ENCODE data around the gene COPS8. TPM values are rescaled to one million over a fixed set of nuclear protein-coding genes. Genes with fewer than 3 reads are reported as not detected.

COPS8 gene
- total RNA-seq, 1 donor from 2014 or later: 116 TPM

- no peak for DNase-seq (ENCODE audit: extremely low read depth, low read depth, low spot score)
Observed at GRCh38 chr2:237129625-237130263, 44.1 kb downstream of the COPS8 start.

- no peak for DNase-seq (ENCODE audit: extremely low read depth, low read depth, low spot score)
Observed at GRCh38 chr2:237130562-237131421, 45.1 kb downstream of the COPS8 start.

- no peak for DNase-seq (ENCODE audit: extremely low read depth, low read depth, low spot score)
Observed at GRCh38 chr2:237131749-237132533, 46.3 kb downstream of the COPS8 start.

- DNase-seq (ENCODE audit: extremely low read depth, low read depth, low spot score): no peak
Observed at GRCh38 chr2:237132799-237133198, 47.1 kb downstream of the COPS8 start.

- no peak for DNase-seq (ENCODE audit: extremely low read depth, low read depth, low spot score)
Observed at GRCh38 chr2:237134321-237135230, 48.9 kb downstream of the COPS8 start.

- DNase-seq (ENCODE audit: extremely low read depth, low read depth, low spot score): no peak
Observed at GRCh38 chr2:237136824-237137223, 51.1 kb downstream of the COPS8 start.

- DNase-seq (ENCODE audit: extremely low read depth, low read depth, low spot score): no peak
Observed at GRCh38 chr2:237137626-237138323, 52.1 kb downstream of the COPS8 start.

GRCh38 chr2:237139123-237139675 is 53.5 kb downstream of the COPS8 start:
- no peak for DNase-seq (ENCODE audit: extremely low read depth, low read depth, low spot score)

GRCh38 chr2:237140689-237141285 is 55.1 kb downstream of the COPS8 start:
- no peak for DNase-seq (ENCODE audit: extremely low read depth, low read depth, low spot score)

- no peak for DNase-seq (ENCODE audit: extremely low read depth, low read depth, low spot score)
Observed at GRCh38 chr2:237141571-237142051, 55.9 kb downstream of the COPS8 start.

GRCh38 chr2:237143118-237143517 is 57.4 kb downstream of the COPS8 start:
- no peak for DNase-seq (ENCODE audit: extremely low read depth, low read depth, low spot score)

- DNase-seq (ENCODE audit: extremely low read depth, low read depth, low spot score): no peak
Observed at GRCh38 chr2:237143676-237144440, 58.2 kb downstream of the COPS8 start.

- DNase-seq (ENCODE audit: extremely low read depth, low read depth, low spot score): no peak
Observed at GRCh38 chr2:237144516-237144915, 58.8 kb downstream of the COPS8 start.

GRCh38 chr2:237147317-237147716 is 61.6 kb downstream of the COPS8 start:
- DNase-seq (ENCODE audit: extremely low read depth, low read depth, low spot score): no peak

GRCh38 chr2:237148624-237149023 is 62.9 kb downstream of the COPS8 start:
- DNase-seq (ENCODE audit: extremely low read depth, low read depth, low spot score): no peak

GRCh38 chr2:237149425-237149824 is 63.7 kb downstream of the COPS8 start:
- DNase-seq (ENCODE audit: extremely low read depth, low read depth, low spot score): no peak
